AG09309 (cell line): ENCODE measurements around the gene EIF2B2.

Experiments used
- DNase-seq: peaks from one replicate; pipeline ENCODE4 v3.0.0-alpha.2; 2010; ENCODE audit warnings: low read depth
- H3K4me3 ChIP-seq: 2 replicates; pipeline ENCODE4 v1.5.1; 2011; ENCODE audit warnings: mild to moderate bottlenecking, low read depth, low read length, moderate library complexity; ENCODE audit not compliant: control insufficient read depth
- CTCF ChIP-seq: IDR thresholded peaks from 2 replicates; pipeline ENCODE4 v1.5.1; 2011; ENCODE audit warnings: mild to moderate bottlenecking, low read depth, low read length, inconsistent platforms; ENCODE audit not compliant: insufficient read depth, control insufficient read depth; ENCODE audit errors: missing control alignments

Gene EIF2B2

GRCh38 chr14:75051556-75051899 lies 48.8 kb downstream of the EIF2B2 start:
- no peak for DNase-seq
- H3K4me3 ChIP-seq, result peak overlapping the region; percentile 14
- TF ChIP-seq CTCF, result no peak

GRCh38 chr14:75053396-75054291 lies 50.9 kb downstream of the EIF2B2 start:
- TF ChIP-seq CTCF, result no peak
- no peak overlapping the region for H3K4me3 ChIP-seq
- peak; percentile 68 for DNase-seq

GRCh38 chr14:75054421-75054820 lies 51.7 kb downstream of the EIF2B2 start:
- no peak for DNase-seq
- TF ChIP-seq CTCF, result no peak
- no peak overlapping the region for H3K4me3 ChIP-seq

GRCh38 chr14:75059642-75060041 lies 56.9 kb downstream of the EIF2B2 start:
- TF ChIP-seq CTCF, result no peak
- no peak for DNase-seq
- no peak overlapping the region for H3K4me3 ChIP-seq

- no peak overlapping the region for H3K4me3 ChIP-seq
- no peak for TF ChIP-seq CTCF
- DNase-seq, result no peak
Observed at GRCh38 chr14:75060420-75060819, 57.7 kb downstream of the EIF2B2 start.
